ENCODE measurements around the gene FOLR3. TPM values are rescaled to one million over a fixed set of nuclear protein-coding genes. Genes with fewer than 3 reads are reported as not detected.
"Not testable (repeated sequence)": the region's sequence is repeated elsewhere in the genome, so short reads cannot be mapped to it uniquely, and the experiment has no call there.

FOLR3 gene
- total RNA-seq, 2 donors from 2014 or later, result not detected

DNA sequence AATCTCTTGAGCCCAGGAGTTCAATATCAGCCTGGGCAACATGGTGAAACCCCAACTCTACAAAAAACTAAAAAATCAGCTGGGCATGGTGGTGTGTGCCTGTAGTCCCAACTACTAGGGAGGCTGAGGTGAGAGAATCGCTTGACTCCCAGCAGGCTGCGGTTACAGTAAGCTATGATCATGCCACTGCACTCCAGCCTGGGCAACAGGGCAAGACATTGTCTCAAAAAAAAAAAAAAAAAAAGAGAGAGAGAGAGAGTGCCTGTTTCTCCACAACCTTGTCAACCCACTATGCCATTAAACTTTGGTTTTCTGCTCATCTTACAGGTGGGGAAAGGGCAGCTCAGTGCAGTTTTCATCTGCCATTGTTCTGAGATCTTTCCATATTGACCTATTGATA lies 5.1 kb downstream of the FOLR3 start:
- DNase-seq (ENCODE audit: low spot score) (no peak), ATAC-seq (ENCODE audit: insufficient number of reproducible peaks, low FRiP score, low read depth) (no peak)
- TF ChIP-seq CTCF (IDR thresholded peaks at IDR 0.05), result no peak
- H3K4me1 ChIP-seq (ENCODE audit: control insufficient read depth in 1 of 2, low read depth in 2 of 2), result no peaks in the 10 kb centered on the region
- no peaks in the 10 kb centered on the region for H3K9me3 ChIP-seq
- H3K4me3 ChIP-seq, result no peak overlapping the region
- no peaks in the 10 kb centered on the region for H3K36me3 ChIP-seq
- no peak overlapping the region for H3K27ac ChIP-seq
- H3K27me3 ChIP-seq (replicated peaks; ENCODE audit: insufficient read depth), result no peaks in the 10 kb centered on the region

DNA sequence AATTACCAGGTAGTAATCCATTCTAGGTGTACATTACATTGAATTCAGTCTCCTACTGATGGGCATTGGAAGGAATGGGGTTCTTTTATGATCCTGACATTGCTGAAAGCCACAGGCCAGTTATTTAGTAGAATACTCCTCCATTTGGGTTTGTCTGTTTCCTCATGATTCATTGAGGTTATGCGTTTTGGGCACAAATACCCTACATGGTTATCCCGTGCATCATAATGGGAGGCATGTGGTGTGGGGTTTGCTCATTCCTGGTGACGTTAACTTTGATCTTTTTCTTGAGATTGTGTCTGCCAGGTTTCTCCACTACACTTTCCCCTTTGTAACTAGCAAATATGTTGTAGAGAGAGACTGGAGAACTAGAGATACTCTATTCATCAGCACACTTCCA lies 5.5 kb downstream of the FOLR3 start:
- DNase-seq (ENCODE audit: low spot score), result no peak
- Histone ChIP-seq H3K27ac (no peak overlapping the region), H3K36me3 (no peaks in the 10 kb centered on the region), H3K4me1 (ENCODE audit: control insufficient read depth in 1 of 2, low read depth in 2 of 2) (no peaks in the 10 kb centered on the region), H3K4me3 (no peak overlapping the region), H3K27me3 (replicated peaks; ENCODE audit: insufficient read depth) (no peaks in the 10 kb centered on the region), H3K9me3 (no peaks in the 10 kb centered on the region)
- TF ChIP-seq CTCF (IDR thresholded peaks at IDR 0.05), result no peak
- ATAC-seq (ENCODE audit: insufficient number of reproducible peaks, low FRiP score, low read depth), result no peak

DNA sequence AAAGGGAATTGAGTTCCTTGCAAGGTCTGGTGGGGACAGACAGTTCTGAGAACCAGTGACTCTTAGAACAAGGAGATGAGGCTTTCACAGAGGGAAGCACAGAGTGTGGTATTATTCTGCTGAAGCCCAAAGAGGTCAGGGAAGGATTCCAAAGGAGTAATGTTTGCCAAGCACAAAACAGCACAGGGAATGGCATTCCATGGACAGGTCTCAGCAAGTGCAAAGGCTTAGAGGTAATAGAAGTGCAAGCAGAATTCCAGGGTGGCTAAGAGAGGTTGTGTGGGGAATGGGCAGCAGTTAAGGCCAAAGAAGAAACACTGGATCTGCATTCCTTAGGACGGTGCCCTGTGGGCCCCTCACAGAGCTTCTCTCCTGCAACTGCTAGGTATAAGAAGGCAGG lies 6.6 kb downstream of the FOLR3 start:
- H3K36me3 ChIP-seq; H3K27ac ChIP-seq; H3K27me3 ChIP-seq (replicated peaks; ENCODE audit: insufficient read depth); DNase-seq (ENCODE audit: low spot score); H3K4me1 ChIP-seq (ENCODE audit: control insufficient read depth in 1 of 2, low read depth in 2 of 2); H3K4me3 ChIP-seq; H3K9me3 ChIP-seq; ATAC-seq (ENCODE audit: insufficient number of reproducible peaks, low FRiP score, low read depth): not testable (repeated sequence)

DNA sequence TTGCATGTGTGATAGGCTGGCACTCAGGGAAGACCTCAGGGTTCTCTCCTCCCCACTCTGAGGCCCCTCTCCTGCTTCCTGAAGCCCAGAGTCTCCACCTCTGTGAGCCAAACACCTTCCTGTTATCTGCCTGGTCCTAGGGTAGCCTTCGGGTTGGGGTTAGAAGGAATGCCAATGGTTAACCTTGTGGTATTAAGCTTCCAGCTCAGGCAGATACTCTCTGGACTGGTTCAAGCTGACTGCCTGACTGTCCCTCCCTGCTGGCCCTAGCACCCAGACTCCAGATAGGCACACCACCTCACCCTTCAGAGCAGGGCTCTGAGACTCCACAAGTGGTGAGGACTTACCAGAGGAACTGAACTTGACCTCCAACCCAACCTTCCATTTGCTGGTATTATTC lies 7.0 kb downstream of the FOLR3 start:
- not testable (repeated sequence) for H3K4me3 ChIP-seq; DNase-seq (ENCODE audit: low spot score); H3K27me3 ChIP-seq (replicated peaks; ENCODE audit: insufficient read depth); H3K27ac ChIP-seq; H3K36me3 ChIP-seq; H3K4me1 ChIP-seq (ENCODE audit: control insufficient read depth in 1 of 2, low read depth in 2 of 2); ATAC-seq (ENCODE audit: insufficient number of reproducible peaks, low FRiP score, low read depth); H3K9me3 ChIP-seq

DNA sequence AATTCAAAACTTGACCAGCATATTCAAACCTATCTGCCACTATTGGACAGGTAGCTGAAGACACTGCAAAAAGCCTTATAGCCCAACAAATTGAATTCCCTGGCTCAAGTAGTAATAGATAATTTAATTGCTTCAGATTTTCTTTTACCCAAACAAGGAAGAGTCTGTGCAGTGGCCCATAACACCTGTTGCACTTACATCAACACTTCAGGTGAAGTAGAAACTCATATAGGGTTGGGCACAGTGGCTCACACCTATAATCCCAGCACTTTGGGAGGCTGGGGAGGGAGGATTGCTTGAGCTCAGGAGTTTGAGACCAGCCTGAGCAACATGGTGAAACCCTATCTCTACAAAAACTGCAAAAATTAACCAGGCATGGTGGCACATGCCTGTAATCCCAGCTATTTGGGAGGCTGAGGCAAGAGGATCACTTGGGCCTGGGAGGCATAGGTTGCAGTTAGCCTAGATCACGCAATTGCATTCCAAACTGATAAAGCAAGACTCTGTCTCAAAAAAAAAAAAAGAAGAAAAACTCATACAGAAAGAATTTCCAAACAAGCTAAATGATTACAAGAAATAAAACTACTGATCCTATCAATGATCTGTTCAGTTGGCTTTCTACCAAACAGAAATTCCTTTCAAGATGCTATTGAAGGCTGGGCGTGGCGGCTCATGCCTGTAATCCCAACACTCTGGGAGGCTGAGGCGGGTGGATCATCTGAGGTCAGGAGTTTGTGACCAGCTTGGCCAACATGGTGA lies 9.5 kb downstream of the FOLR3 start:
- Histone ChIP-seq H3K27ac (no peak overlapping the region), H3K9me3 (no peaks in the 10 kb centered on the region), H3K27me3 (replicated peaks; ENCODE audit: insufficient read depth) (no peaks in the 10 kb centered on the region), H3K4me3 (no peak overlapping the region), H3K36me3 (no peaks in the 10 kb centered on the region), H3K4me1 (ENCODE audit: control insufficient read depth in 1 of 2, low read depth in 2 of 2) (no peaks in the 10 kb centered on the region)
- ATAC-seq (ENCODE audit: insufficient number of reproducible peaks, low FRiP score, low read depth), result no peak
- no peak for TF ChIP-seq CTCF (IDR thresholded peaks at IDR 0.05)
- DNase-seq (ENCODE audit: low spot score), result no peak

DNA sequence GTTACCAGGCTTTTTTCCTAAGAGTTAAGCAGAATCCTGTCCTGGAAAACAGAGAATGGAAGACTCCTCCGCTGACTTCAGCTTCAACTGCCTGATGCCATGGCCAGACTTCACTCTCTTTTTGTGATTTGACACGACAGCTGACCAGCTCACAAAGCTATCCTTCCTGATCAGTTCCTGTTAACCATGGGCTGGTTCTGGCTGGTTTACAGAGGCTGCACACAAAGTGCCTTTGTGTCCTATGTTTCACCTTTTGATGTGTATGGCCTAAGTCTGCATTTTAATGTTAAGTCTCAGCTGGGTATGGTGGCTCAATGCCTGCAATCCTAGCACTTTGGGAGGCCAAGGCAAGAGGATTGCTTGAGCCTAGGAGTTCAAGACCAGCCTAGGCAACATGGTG lies 11.1 kb downstream of the FOLR3 start:
- no peaks in the 10 kb centered on the region for H3K4me1 ChIP-seq (ENCODE audit: control insufficient read depth in 1 of 2, low read depth in 2 of 2)
- TF ChIP-seq CTCF (IDR thresholded peaks at IDR 0.05), result no peak
- no peaks in the 10 kb centered on the region for H3K27me3 ChIP-seq (replicated peaks; ENCODE audit: insufficient read depth)
- no peak for ATAC-seq (ENCODE audit: insufficient number of reproducible peaks, low FRiP score, low read depth)
- H3K36me3 ChIP-seq, result no peaks in the 10 kb centered on the region
- no peak for DNase-seq (ENCODE audit: low spot score)
- H3K9me3 ChIP-seq, result no peaks in the 10 kb centered on the region
- H3K4me3 ChIP-seq, result no peak overlapping the region
- H3K27ac ChIP-seq, result no peak overlapping the region
